ENCODE data around the gene MYRF. TPM values are rescaled to one million over a fixed set of nuclear protein-coding genes. Genes with fewer than 3 reads are reported as not detected.

MYRF gene
- total RNA-seq, 1 experiment from 2014 or later: 5.1 TPM

DNA sequence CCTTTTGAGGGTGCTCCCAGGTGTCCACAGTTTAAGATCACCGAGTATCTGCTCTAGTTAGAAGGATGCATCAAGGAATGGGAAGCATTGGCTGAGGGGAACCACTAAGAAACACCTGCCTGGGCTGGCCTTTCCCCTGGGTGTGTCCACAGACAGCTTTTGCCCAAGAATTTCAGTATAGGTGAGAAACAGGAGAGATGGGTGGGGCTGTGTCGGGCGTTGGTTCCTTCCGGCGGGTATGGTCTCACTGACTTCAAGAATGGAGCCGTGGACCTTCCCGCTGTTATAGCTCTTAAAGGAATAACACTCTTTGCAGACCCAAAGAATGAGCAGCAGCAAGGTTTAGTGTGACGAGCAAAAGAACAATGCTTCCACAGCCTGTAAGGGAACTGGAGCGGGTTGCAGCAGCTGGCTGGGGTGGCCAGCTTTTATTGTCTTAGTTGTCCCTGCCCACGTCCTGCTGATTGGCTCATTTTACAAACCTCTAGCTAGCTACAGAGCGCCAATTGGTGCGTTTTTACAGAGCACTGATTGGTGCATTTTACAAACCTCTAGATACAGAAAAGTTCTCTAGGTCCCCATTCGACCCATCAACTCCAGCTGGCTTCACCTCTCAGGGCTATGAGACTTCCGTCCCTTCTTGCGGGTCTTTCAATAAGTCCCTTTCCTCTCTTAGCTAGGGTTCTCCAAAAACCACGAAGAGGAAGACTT, 62.0 kb downstream of the MYRF start:
- intact Hi-C loops (cut with micrococcal nuclease): no loop called here
- no peaks in the 10 kb centered on the region for H3K9me3 ChIP-seq (ENCODE audit: low read length)
- POLR2A ChIA-PET (ENCODE audit: unreplicated experiment): interaction anchor here (0.6 to 1.3 kb wide), 6 partner anchors 14 to 311 kb away, joined by 3 to 17 read pairs (median 6); partner anchors contain the start of genes FADS2, FEN1 and TMEM258
- no peaks in the 10 kb centered on the region for H4K20me1 ChIP-seq (ENCODE audit: low read length)
- CTCF ChIA-PET: interaction anchor here (0.6 to 1.7 kb wide), 5 partner anchors 17 to 294 kb away, joined by 3 to 14 read pairs (median 5); no protein-coding TSS in a partner anchor
- H3K36me3 ChIP-seq (ENCODE audit: low read depth, low read length): peaks cover 30% of the 10 kb centered on the region
- H3K4me3 ChIP-seq (ENCODE audit: low read length): peak overlapping the region; percentile 78
- no peaks in the 10 kb centered on the region for H3F3A ChIP-seq (ENCODE audit: low read length, unreplicated experiment)
- peak overlapping the region; percentile 76 for H2AFZ ChIP-seq (ENCODE audit: low read length)
- no TSS peak for BruUV-seq (replicated peaks)
- H3K4me1 ChIP-seq (ENCODE audit: insufficient read depth, low read length): peaks cover 22% of the 10 kb centered on the region
- no peaks in the 10 kb centered on the region for H3K27me3 ChIP-seq (ENCODE audit: low read length)
- ATAC-seq: no peak
- no peaks in the 10 kb centered on the region for H3K9me2 ChIP-seq (replicated peaks; ENCODE audit: low read length)
- peak; percentile 53 for DNase-seq
- peaks cover 39% of the 10 kb centered on the region for H3K79me2 ChIP-seq (ENCODE audit: low read length)
- H3K27ac ChIP-seq (ENCODE audit: low read length): peak overlapping the region; percentile 86
- peak overlapping the region; percentile 92 for H3K9ac ChIP-seq (ENCODE audit: low read length)
- TF ChIP-seq, protein P1, sequence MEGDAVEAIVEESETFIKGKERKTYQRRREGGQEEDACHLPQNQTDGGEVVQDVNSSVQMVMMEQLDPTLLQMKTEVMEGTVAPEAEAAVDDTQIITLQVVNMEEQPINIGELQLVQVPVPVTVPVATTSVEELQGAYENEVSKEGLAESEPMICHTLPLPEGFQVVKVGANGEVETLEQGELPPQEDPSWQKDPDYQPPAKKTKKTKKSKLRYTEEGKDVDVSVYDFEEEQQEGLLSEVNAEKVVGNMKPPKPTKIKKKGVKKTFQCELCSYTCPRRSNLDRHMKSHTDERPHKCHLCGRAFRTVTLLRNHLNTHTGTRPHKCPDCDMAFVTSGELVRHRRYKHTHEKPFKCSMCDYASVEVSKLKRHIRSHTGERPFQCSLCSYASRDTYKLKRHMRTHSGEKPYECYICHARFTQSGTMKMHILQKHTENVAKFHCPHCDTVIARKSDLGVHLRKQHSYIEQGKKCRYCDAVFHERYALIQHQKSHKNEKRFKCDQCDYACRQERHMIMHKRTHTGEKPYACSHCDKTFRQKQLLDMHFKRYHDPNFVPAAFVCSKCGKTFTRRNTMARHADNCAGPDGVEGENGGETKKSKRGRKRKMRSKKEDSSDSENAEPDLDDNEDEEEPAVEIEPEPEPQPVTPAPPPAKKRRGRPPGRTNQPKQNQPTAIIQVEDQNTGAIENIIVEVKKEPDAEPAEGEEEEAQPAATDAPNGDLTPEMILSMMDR (conservative IDR thresholded peaks at IDR 0.05; ENCODE audit: low read depth, low read length): no peak
- TF ChIP-seq EZH2phosphoT487 (IDR thresholded peaks at IDR 0.05; ENCODE audit: borderline replicate concordance, low read length) (no peak), EZH2 (IDR thresholded peaks at IDR 0.05; ENCODE audit: low read length, unreplicated experiment) (no peak)
- H3K4me2 ChIP-seq (ENCODE audit: low read length): peak overlapping the region; percentile 92

DNA sequence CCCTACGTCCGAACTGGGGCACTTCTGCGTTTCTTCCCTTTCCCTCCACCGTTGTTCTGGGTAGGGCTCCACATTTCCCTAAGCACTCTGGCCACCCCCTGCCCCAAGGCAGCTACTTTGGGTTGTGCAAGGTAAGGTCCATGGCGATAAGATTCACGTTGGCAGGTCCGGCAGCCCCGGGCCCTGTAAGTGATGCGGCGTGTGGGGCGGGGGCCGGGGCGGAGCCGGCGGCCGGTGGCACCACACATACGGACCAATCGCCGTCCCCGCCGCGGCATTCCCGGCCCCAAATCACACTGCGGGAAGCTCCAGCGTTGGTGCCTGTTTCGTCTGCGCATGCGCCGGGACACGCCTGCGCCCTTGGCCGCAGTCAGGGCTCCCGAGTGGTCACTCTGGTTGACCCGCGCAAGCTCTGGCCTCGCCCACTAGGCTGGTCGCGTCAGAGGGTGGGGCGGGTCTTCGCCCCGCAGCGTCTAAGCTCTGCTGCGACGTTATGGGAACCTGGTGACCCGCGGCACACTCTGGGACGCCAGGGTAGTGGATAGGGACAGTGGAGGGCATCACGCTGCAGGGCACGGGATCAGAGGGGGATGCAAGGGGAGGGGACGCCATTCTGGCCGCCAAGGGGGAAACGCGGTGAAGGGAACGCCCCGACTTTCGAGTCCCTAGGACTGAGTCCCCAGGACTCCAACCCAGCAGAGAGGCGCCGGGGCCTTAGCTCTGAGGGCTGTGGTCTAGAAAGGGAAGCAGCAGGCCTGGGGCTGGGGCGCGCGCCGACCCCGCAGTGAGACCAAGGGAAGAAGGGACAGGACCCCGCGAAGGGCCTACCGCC, 62.7 kb downstream of the MYRF start:
- Histone ChIP-seq H3K4me3 (ENCODE audit: low read length) (peak overlapping the region; percentile 78), H3K27me3 (ENCODE audit: low read length) (no peaks in the 10 kb centered on the region), H3K9me2 (replicated peaks; ENCODE audit: low read length) (no peaks in the 10 kb centered on the region), H3K9ac (ENCODE audit: low read length) (peak overlapping the region; percentile 92), H3K36me3 (ENCODE audit: low read depth, low read length) (peaks cover 22% of the 10 kb centered on the region; the same call in 1 of the 2 replicates), H3K9me3 (ENCODE audit: low read length) (no peaks in the 10 kb centered on the region), H3K4me2 (ENCODE audit: low read length) (peak overlapping the region; percentile 92), H3K27ac (ENCODE audit: low read length) (peak overlapping the region; percentile 86), H4K20me1 (ENCODE audit: low read length) (no peaks in the 10 kb centered on the region), H3K79me2 (ENCODE audit: low read length) (peaks cover 39% of the 10 kb centered on the region), H3F3A (ENCODE audit: low read length, unreplicated experiment) (no peaks in the 10 kb centered on the region), H2AFZ (ENCODE audit: low read length) (peak overlapping the region; percentile 76), H3K4me1 (ENCODE audit: insufficient read depth, low read length) (peaks cover 29% of the 10 kb centered on the region)
- ATAC-seq: peak; percentile 74
- TSS peak; percentile 70 for BruUV-seq (replicated peaks)
- ChIA-PET CTCF (interaction anchor here (0.6 to 1.7 kb wide), 4 partner anchors 18 to 267 kb away, joined by 3 to 14 read pairs (median 5); no protein-coding TSS in a partner anchor), POLR2A (ENCODE audit: unreplicated experiment) (interaction anchor here (0.6 to 1.3 kb wide), 9 partner anchors 13 to 548 kb away, joined by 3 to 17 read pairs (median 5); partner anchors contain the start of genes FADS2, FEN1 and TMEM258)
- DNase-seq: peak; percentile 99
- no peak for TF ChIP-seq EZH2phosphoT487 (IDR thresholded peaks at IDR 0.05; ENCODE audit: borderline replicate concordance, low read length)
- TF ChIP-seq EZH2 (IDR thresholded peaks at IDR 0.05; ENCODE audit: low read length, unreplicated experiment): no peak
- TF ChIP-seq, protein P1 (conservative IDR thresholded peaks at IDR 0.05; ENCODE audit: low read depth, low read length): no peak
- intact Hi-C loops (cut with micrococcal nuclease): loop anchor here (1.0 to 5.0 kb wide), 2 partner anchors 18 to 77 kb away; partner anchors contain the start of gene FADS3

Measured in PC-3 (cell line).